ENCODE results near the gene CDK5. TPM values are rescaled to one million over a fixed set of nuclear protein-coding genes. Genes with fewer than 3 reads are reported as not detected.

Gene CDK5
- total and polyA plus RNA-seq, 12 donors: 15.4 to 29.8 (median 19.7) TPM

DNA sequence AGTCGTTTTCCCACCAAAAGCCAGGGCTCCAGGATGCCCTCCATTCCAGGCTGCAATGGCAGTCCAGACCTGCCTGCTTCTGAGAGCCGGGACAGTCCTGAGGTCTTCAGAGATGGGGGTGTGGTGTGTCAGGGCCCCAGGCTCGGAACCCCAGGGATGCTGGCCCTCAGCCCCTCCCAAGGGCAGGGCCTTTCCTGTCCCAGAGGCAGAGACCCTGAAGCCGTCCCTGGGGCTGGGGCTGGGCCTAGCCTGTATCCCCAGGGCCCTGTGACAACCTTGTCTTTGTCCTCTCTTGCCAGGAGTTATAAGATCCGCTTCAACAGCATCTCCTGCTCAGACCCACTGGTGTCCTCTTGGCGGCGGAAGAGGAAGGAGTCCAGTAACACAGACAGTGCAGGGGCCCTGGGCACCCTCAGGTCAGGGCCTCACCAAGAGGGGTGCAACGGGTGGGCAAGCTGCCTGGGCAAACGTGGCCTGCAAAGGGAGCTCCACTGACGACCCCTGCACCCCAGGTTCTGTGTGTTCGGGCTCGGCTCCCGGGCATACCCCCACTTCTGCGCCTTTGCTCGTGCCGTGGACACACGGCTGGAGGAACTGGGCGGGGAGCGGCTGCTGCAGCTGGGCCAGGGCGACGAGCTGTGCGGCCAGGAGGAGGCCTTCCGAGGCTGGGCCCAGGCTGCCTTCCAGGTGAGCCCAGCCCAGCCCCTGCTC lies 51.0 kb downstream of the CDK5 start:
- peak overlapping the region in 1 of 5 donors; percentile 63 for H3K27ac ChIP-seq
- H3K27me3 ChIP-seq: no peaks in the 10 kb centered on the region
- H3K36me3 ChIP-seq (replicated peaks in 1 of 2): no peaks in the 10 kb centered on the region
- WGBS, 4 donors: 77 to 94% (median 86%) methylated on average over 2 to 23 of the region's 23 CpGs
- H3K9me3 ChIP-seq (replicated peaks in 1 of 3): no peaks in the 10 kb centered on the region
- TF ChIP-seq POLR2A (IDR thresholded peaks at IDR 0.05): no peak
- intact Hi-C loops (cut with DNase I): no loop called here
- H3K4me1 ChIP-seq (replicated peaks in 1 of 2): no peaks in the 10 kb centered on the region
- DNase-seq: no peak
- H3K4me3 ChIP-seq: no peak overlapping the region

DNA sequence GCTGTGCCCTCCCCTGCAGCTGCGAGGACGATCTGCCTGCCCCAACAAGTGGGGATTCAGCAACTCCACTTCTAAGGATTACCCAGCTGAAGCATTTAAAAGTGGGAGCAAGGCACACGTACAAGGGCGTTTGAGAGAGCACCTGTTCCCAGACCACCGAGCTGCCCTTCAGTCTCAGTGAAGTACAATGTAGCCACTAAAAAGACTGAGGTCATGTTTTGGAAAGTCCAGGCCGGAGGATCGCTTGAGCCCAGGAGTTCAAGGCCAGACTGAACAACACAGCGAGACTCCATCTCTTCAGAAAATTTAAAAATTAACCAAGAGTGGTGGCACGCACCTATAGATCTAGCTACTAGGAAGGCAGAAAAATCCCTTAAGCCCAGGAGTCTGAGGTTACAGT lies 52.1 kb downstream of the CDK5 start:
- Histone ChIP-seq H3K36me3 (replicated peaks in 1 of 2) (no peaks in the 10 kb centered on the region), H3K4me3 (no peak overlapping the region), H3K27ac (no peak overlapping the region), H3K27me3 (no peaks in the 10 kb centered on the region), H3K4me1 (replicated peaks in 1 of 2) (no peaks in the 10 kb centered on the region), H3K9me3 (replicated peaks in 1 of 3) (no peaks in the 10 kb centered on the region)
- TF ChIP-seq, protein P1, sequence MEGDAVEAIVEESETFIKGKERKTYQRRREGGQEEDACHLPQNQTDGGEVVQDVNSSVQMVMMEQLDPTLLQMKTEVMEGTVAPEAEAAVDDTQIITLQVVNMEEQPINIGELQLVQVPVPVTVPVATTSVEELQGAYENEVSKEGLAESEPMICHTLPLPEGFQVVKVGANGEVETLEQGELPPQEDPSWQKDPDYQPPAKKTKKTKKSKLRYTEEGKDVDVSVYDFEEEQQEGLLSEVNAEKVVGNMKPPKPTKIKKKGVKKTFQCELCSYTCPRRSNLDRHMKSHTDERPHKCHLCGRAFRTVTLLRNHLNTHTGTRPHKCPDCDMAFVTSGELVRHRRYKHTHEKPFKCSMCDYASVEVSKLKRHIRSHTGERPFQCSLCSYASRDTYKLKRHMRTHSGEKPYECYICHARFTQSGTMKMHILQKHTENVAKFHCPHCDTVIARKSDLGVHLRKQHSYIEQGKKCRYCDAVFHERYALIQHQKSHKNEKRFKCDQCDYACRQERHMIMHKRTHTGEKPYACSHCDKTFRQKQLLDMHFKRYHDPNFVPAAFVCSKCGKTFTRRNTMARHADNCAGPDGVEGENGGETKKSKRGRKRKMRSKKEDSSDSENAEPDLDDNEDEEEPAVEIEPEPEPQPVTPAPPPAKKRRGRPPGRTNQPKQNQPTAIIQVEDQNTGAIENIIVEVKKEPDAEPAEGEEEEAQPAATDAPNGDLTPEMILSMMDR (IDR thresholded peaks at IDR 0.05): no peak
- TF ChIP-seq POLR2A (IDR thresholded peaks at IDR 0.05): no peak
- 78 to 90% (median 81%) methylated on average over 7 to 9 of the region's 9 CpGs for WGBS, 4 donors
- intact Hi-C loops (cut with DNase I): no loop called here
- DNase-seq: no peak

Other genes with a start within 250 kb of the CDK5 start
- gene AOC1, start 205.4 kb downstream of the CDK5 start, total RNA-seq: under 1 TPM in 3 of 9 donors, not detected in 6; 0.11 to 0.29 (median 0.15) TPM
- gene AOC1, start 205.4 kb downstream of the CDK5 start, polyA plus RNA-seq: under 1 TPM in 2 of 3 donors, not detected in 1; 0.10 to 0.32 TPM
- gene KCNH2, start 79.6 kb downstream of the CDK5 start, total RNA-seq: 10 to 100 TPM in 1 of 9 donors, 1 to 10 TPM in 8; 1.1 to 10.7 (median 4.7) TPM
- 10 to 100 TPM in 1 of 3 donors, 1 to 10 TPM in 2; 4.5 to 18.7 (median 6.8) TPM for gene KCNH2, start 79.6 kb downstream of the CDK5 start, polyA plus RNA-seq
- gene NOS3, start 66.9 kb downstream of the CDK5 start, total RNA-seq: 10 to 100 TPM in 7 of 9 donors, 1 to 10 TPM in 2; 5.0 to 26.5 (median 15.4) TPM
- 10 to 100 TPM in 2 of 3 donors, 1 to 10 TPM in 1; 2.2 to 23.3 (median 14.9) TPM for gene NOS3, start 66.9 kb downstream of the CDK5 start, polyA plus RNA-seq
- under 1 TPM in 7 of 9 donors, not detected in 2; 0.23 to 0.74 (median 0.39) TPM for gene ATG9B, start 33.4 kb downstream of the CDK5 start, total RNA-seq
- gene ATG9B, start 33.4 kb downstream of the CDK5 start, polyA plus RNA-seq: 1 to 10 TPM in 2 of 3 donors, under 1 TPM in 1; 0.53 to 7.8 (median 2.1) TPM
- 10 to 100 TPM; 18.6 to 62.3 (median 51.5) TPM for gene ABCB8, start 29.4 kb downstream of the CDK5 start, total RNA-seq
- 10 to 100 TPM; 15.5 to 57.4 (median 50.8) TPM for gene ABCB8, start 29.4 kb downstream of the CDK5 start, polyA plus RNA-seq
- gene ASIC3, start 9.4 kb downstream of the CDK5 start, total RNA-seq: 1 to 10 TPM in 4 of 9 donors, under 1 TPM in 4, not detected in 1; 0.24 to 2.3 (median 1.1) TPM
- 10 to 100 TPM in 2 of 3 donors, 1 to 10 TPM in 1; 1.2 to 32.7 (median 10.0) TPM for gene ASIC3, start 9.4 kb downstream of the CDK5 start, polyA plus RNA-seq
- 100 to 1,000 TPM in 7 of 9 donors, 10 to 100 TPM in 2; 40.8 to 179 (median 146) TPM for gene SLC4A2, start 1.7 kb upstream of the CDK5 start, total RNA-seq
- 100 to 1,000 TPM in 2 of 3 donors, 10 to 100 TPM in 1; 31.5 to 258 (median 157) TPM for gene SLC4A2, start 1.7 kb upstream of the CDK5 start, polyA plus RNA-seq
- 100 to 1,000 TPM in 1 of 9 donors, 10 to 100 TPM in 8; 42.0 to 112 (median 82.8) TPM for gene FASTK, start 22.9 kb upstream of the CDK5 start, total RNA-seq
- 100 to 1,000 TPM in 2 of 3 donors, 10 to 100 TPM in 1; 21.4 to 516 (median 281) TPM for gene FASTK, start 22.9 kb upstream of the CDK5 start, polyA plus RNA-seq
- 10 to 100 TPM; 25.4 to 74.6 (median 41.1) TPM for gene TMUB1, start 25.6 kb upstream of the CDK5 start, total RNA-seq
- gene TMUB1, start 25.6 kb upstream of the CDK5 start, polyA plus RNA-seq: 100 to 1,000 TPM in 2 of 3 donors, 1 to 10 TPM in 1; 5.2 to 152 (median 101) TPM
- 100 to 1,000 TPM in 1 of 9 donors, 10 to 100 TPM in 8; 17.2 to 105 (median 49.1) TPM for gene AGAP3, start 28.6 kb upstream of the CDK5 start, total RNA-seq
- gene AGAP3, start 28.6 kb upstream of the CDK5 start, polyA plus RNA-seq: 100 to 1,000 TPM in 2 of 3 donors, 10 to 100 TPM in 1; 18.3 to 236 (median 111) TPM
- not detected for gene GBX1, start 109.8 kb upstream of the CDK5 start, total RNA-seq
- gene GBX1, start 109.8 kb upstream of the CDK5 start, polyA plus RNA-seq: not detected
- not detected for gene ASB10, start 129.4 kb upstream of the CDK5 start, total RNA-seq
- gene ASB10, start 129.4 kb upstream of the CDK5 start, polyA plus RNA-seq: not detected
- not detected for gene H2BK1, start 152.6 kb upstream of the CDK5 start, total RNA-seq
- gene H2BK1, start 152.6 kb upstream of the CDK5 start, polyA plus RNA-seq: not detected
- gene ABCF2, start 169.3 kb upstream of the CDK5 start, total RNA-seq: 100 to 1,000 TPM in 1 of 9 donors, 10 to 100 TPM in 8; 20.8 to 110 (median 30.8) TPM
- 10 to 100 TPM; 15.6 to 36.9 (median 16.1) TPM for gene ABCF2, start 169.3 kb upstream of the CDK5 start, polyA plus RNA-seq
- gene CHPF2, start 174.6 kb upstream of the CDK5 start, total RNA-seq: 10 to 100 TPM; 42.3 to 84.1 (median 62.5) TPM
- 10 to 100 TPM; 15.8 to 87.8 (median 58.7) TPM for gene CHPF2, start 174.6 kb upstream of the CDK5 start, polyA plus RNA-seq
- gene SMARCD3, start 190.8 kb upstream of the CDK5 start, total RNA-seq: 100 to 1,000 TPM in 6 of 9 donors, 10 to 100 TPM in 3; 62.7 to 147 (median 109) TPM
- 100 to 1,000 TPM in 2 of 3 donors, 10 to 100 TPM in 1; 46.4 to 194 (median 147) TPM for gene SMARCD3, start 190.8 kb upstream of the CDK5 start, polyA plus RNA-seq

All from adrenal gland (tissue), 12 donors.